HepG2 (cell line): Measurements from ENCODE around the gene AUTS2. TPM values are rescaled to one million over a fixed set of nuclear protein-coding genes. Genes with fewer than 3 reads are reported as not detected.

Experiments
- ATAC-seq: fragments of 200-7000 bp; cut with Tn5 transposase; 3 replicates; pipeline ENCODE4 v1.9.1; 2020; ENCODE audit warnings: mild to moderate bottlenecking, moderate library complexity
- BruUV-seq: library from RNA; stranded (reverse); fragments of 400-500 nt; replicated peaks from 2 replicates; lab custom pipeline; 2021; lab: Mats Ljungman, UMichigan
- CTCF ChIA-PET: fragments of 300-600 bp; formaldehyde crosslinking; extraction: SDS; loops from one replicate; lab custom pipeline; 2021; ENCODE audit warnings: low total read pairs, inconsistent platforms, low intra/inter-chr PET ratio; lab: Yijun Ruan, JAX
- POLR2A ChIA-PET: fragments of 350-600 bp; sonication (Branson Sonifier 250); formaldehyde crosslinking; loops from one replicate; lab custom pipeline; 2020; ENCODE audit warnings: antibody characterized with exemption, inconsistent platforms; lab: Yijun Ruan, JAX
- DNase-seq: peaks from one replicate; pipeline ENCODE4 v3.0.0-alpha.2; 2015; ENCODE audit warnings: low spot score
- FAIRE-seq: peaks from 3 replicates; lab custom pipeline; 2011; peaks lifted over from hg19 to GRCh38; lab: Jason Lieb, UNC
- H2AFZ ChIP-seq: one replicate; pipeline ENCODE4 v1.6.1; 2011; ENCODE audit warnings: low read length, inconsistent platforms
- H3K27ac ChIP-seq: fragments of 300-600 bp; 3 replicates; pipeline ENCODE4 v1.8.0; 2011; ENCODE audit warnings: mixed run types, mild to moderate bottlenecking, mixed read lengths, low read length, inconsistent platforms; ENCODE audit not compliant: insufficient read depth; ENCODE audit errors: extremely low read length
- H3K27me3 ChIP-seq, 2 experiments: fragments of 200-600 bp in 1 of 2; 2 replicates in 1 of 2; 3 replicates in 1 of 2; pipeline versions ENCODE4 v1.6.0 to v1.8.0; 2011; ENCODE audit warnings: low read length in 2 of 2, mild to moderate bottlenecking in 2 of 2, moderate library complexity in 2 of 2, inconsistent platforms in 1 of 2; ENCODE audit not compliant: insufficient read depth in 2 of 2, control insufficient read depth in 1 of 2
- H3K36me3 ChIP-seq, 2 experiments: fragments of 200-600 bp in 1 of 2; replicated peaks in 1 of 2; 2 replicates in 1 of 2; 3 replicates in 1 of 2; pipeline versions ENCODE4 v1.5.1 to v1.8.0; 2011; ENCODE audit warnings: low read length in 2 of 2, inconsistent platforms in 1 of 2; ENCODE audit not compliant: insufficient read depth in 2 of 2, control insufficient read depth in 1 of 2
- H3K4me1 ChIP-seq: 2 replicates; pipeline ENCODE4 v1.5.1; 2012; ENCODE audit warnings: low read length, inconsistent platforms; ENCODE audit not compliant: insufficient read depth
- H3K4me2 ChIP-seq: 2 replicates; pipeline ENCODE4 v1.6.0; 2011; ENCODE audit warnings: low read depth, low read length, inconsistent platforms
- H3K4me3 ChIP-seq, 3 experiments: fragments of 200-600 bp in 1 of 3; sonication (generic), shearing (Covaris generic) in 1 of 3; replicated peaks in 1 of 3; 2 replicates each; pipeline ENCODE4 v1.5.1; 2011 to 2016; ENCODE audit warnings: low read length in 3 of 3, inconsistent platforms in 2 of 3, low read depth in 2 of 3, mild to moderate bottlenecking in 2 of 3, control low read depth in 1 of 3, mixed read lengths in 1 of 3; ENCODE audit not compliant: insufficient read depth in 1 of 3
- H3K79me2 ChIP-seq: one replicate; pipeline ENCODE4 v1.6.1; 2011; ENCODE audit warnings: low read length, inconsistent platforms; ENCODE audit not compliant: insufficient read depth
- H3K9ac ChIP-seq: 2 replicates; pipeline ENCODE4 v1.6.0; 2011; ENCODE audit warnings: mild to moderate bottlenecking, low read depth, low read length, inconsistent platforms; ENCODE audit not compliant: insufficient read depth
- H3K9me3 ChIP-seq: 2 replicates; pipeline ENCODE4 v1.5.1; 2012; ENCODE audit warnings: mild to moderate bottlenecking, low read length
- H4K20me1 ChIP-seq: 2 replicates; pipeline ENCODE4 v1.6.0; 2011; ENCODE audit warnings: inconsistent platforms, mild to moderate bottlenecking, low read length, moderate library complexity; ENCODE audit not compliant: insufficient read depth
- EED ChIP-seq: sonication (generic); formaldehyde crosslinking; IDR thresholded peaks from 2 replicates; pipeline ENCODE4 v1.5.0; 2020; ENCODE audit warnings: mild to moderate bottlenecking, missing genetic modification reagents
- FOXM1 ChIP-seq: sonication (generic); formaldehyde crosslinking; IDR thresholded peaks from 2 replicates; pipeline ENCODE4 v1.5.0; 2020; ENCODE audit warnings: missing genetic modification reagents
- GABPB1 ChIP-seq: IDR thresholded peaks from 2 replicates; pipeline ENCODE4 v1.6.1; 2016; ENCODE audit warnings: mild to moderate bottlenecking, missing genetic modification reagents, moderate library complexity, missing compliant biosample characterization
- HHEX ChIP-seq: IDR thresholded peaks from 2 replicates; pipeline ENCODE4 v1.6.1; 2016; ENCODE audit warnings: control low read depth
- KDM6A ChIP-seq: IDR thresholded peaks from 2 replicates; pipeline ENCODE4 v1.6.1; 2016; ENCODE audit warnings: low read depth
- KLF16 ChIP-seq, 2 experiments: sonication (generic) in 1 of 2; formaldehyde crosslinking in 1 of 2; IDR thresholded peaks; 2 replicates each; pipeline versions ENCODE4 v1.6.1 to v1.8.0; 2016 to 2023; ENCODE audit warnings: missing genetic modification reagents in 2 of 2, missing compliant biosample characterization in 1 of 2
- MYNN ChIP-seq: sonication (generic); formaldehyde crosslinking; IDR thresholded peaks from 2 replicates; pipeline ENCODE4 v1.4.0; 2020; ENCODE audit warnings: mild to moderate bottlenecking, low read depth, missing genetic modification reagents
- POGZ ChIP-seq: sonication (generic); formaldehyde crosslinking; IDR thresholded peaks from 2 replicates; pipeline ENCODE4 v1.4.0; 2020; ENCODE audit warnings: mild to moderate bottlenecking, missing genetic modification reagents
- POLR2A ChIP-seq, 2 experiments: IDR thresholded peaks; 2 replicates each; pipeline ENCODE4 v1.6.1; 2011; ENCODE audit warnings: low read depth in 2 of 2, low read length in 2 of 2, mild to moderate bottlenecking in 1 of 2, moderate library complexity in 1 of 2; ENCODE audit not compliant: insufficient read depth in 1 of 2
- SALL2 ChIP-seq: sonication (generic); formaldehyde crosslinking; IDR thresholded peaks from 2 replicates; pipeline ENCODE4 v1.8.1; 2023; ENCODE audit warnings: mild to moderate bottlenecking, missing genetic modification reagents, inconsistent platforms
- SMARCC2 ChIP-seq: fragments of 450-650 bp; IDR thresholded peaks from 2 replicates; pipeline ENCODE4 v1.6.1; 2017; ENCODE audit warnings: antibody characterized with exemption, mild to moderate bottlenecking
- SP140L ChIP-seq: sonication (generic); formaldehyde crosslinking; IDR thresholded peaks from 2 replicates; pipeline ENCODE4 v1.4.0; 2020; ENCODE audit warnings: missing genetic modification reagents, borderline replicate concordance
- TOPORS ChIP-seq: sonication (generic); formaldehyde crosslinking; IDR thresholded peaks from 2 replicates; pipeline ENCODE4 v1.8.0; 2023; ENCODE audit warnings: mild to moderate bottlenecking, missing genetic modification reagents
- ZNF432 ChIP-seq: sonication (generic); formaldehyde crosslinking; IDR thresholded peaks from 2 replicates; pipeline ENCODE4 v1.5.0; 2020; ENCODE audit warnings: missing genetic modification reagents, mild to moderate bottlenecking, borderline replicate concordance
- ZNF570 ChIP-seq: sonication (generic); formaldehyde crosslinking; IDR thresholded peaks from 2 replicates; pipeline ENCODE4 v1.4.0; 2020; ENCODE audit warnings: mild to moderate bottlenecking, missing genetic modification reagents, borderline replicate concordance
- WGBS: methylation state at CpG from one replicate; pipeline ENCODE4 v1.1.6; 2017; ENCODE audit warnings: low lambda C conversion rate; 5-methylcytosine and 5-hydroxymethylcytosine counted together
- in situ Hi-C: cut with HindIII; loops from 2 replicates; pipeline ENCODE4 v1.10.0; 2017; ENCODE audit warnings: low pct_unique_long_range_greater_than_20kb; ENCODE audit not compliant: extremely low pct_ligation_motif_present
- intact Hi-C: fragments of 100-400 bp; cut with micrococcal nuclease; formaldehyde crosslinking; loops from one replicate; pipeline ENCODE4 v1.10.0; 2022; ENCODE audit not compliant: unreplicated experiment
- polyA plus RNA-seq, 8 experiments: library from polyadenylated mRNA; depleted of rRNA in 3 of 8; stranded (reverse) in 7 of 8; unstranded in 1 of 8; fragments of >200 nt; fragmentation: Illumina TruSeq in 4 of 8; extraction: Trizol in 4 of 8; gene quantifications; 2 replicates each; pipeline versions ENCODE4 v1.2.1 to v1.2.3, GENCODE V29; 2011 to 2016; ENCODE audit warnings: low read depth in 4 of 8, missing spikeins in 1 of 8, mixed read lengths in 1 of 8; ENCODE audit not compliant: insufficient read depth in 1 of 8
- total RNA-seq, 5 experiments: library from RNA; depleted of rRNA; stranded (reverse); fragments of >200 nt; fragmentation: Illumina TruSeq; extraction: Trizol; gene quantifications; 2 replicates each; pipeline ENCODE4 v1.2.3, GENCODE V29; 2016; ENCODE audit warnings: low read depth in 1 of 5
- TF ChIP-seq, protein P1 (sequence below): sonication (generic); formaldehyde crosslinking; IDR thresholded peaks from 2 replicates; pipeline ENCODE4 v1.5.0; 2020; ENCODE audit warnings: missing genetic modification reagents, mild to moderate bottlenecking, borderline replicate concordance
- TF ChIP-seq, protein P2 (sequence below): sonication (generic); formaldehyde crosslinking; IDR thresholded peaks from 2 replicates; pipeline ENCODE4 v1.4.0; 2020; ENCODE audit warnings: missing genetic modification reagents, mild to moderate bottlenecking, borderline replicate concordance

AUTS2 gene
- total and polyA plus RNA-seq, 2 of the 13 experiments (the other 11 are each of a cell fraction or from before 2014, with no cell fraction given), result 0.38 TPM; not detected in 1

DNA sequence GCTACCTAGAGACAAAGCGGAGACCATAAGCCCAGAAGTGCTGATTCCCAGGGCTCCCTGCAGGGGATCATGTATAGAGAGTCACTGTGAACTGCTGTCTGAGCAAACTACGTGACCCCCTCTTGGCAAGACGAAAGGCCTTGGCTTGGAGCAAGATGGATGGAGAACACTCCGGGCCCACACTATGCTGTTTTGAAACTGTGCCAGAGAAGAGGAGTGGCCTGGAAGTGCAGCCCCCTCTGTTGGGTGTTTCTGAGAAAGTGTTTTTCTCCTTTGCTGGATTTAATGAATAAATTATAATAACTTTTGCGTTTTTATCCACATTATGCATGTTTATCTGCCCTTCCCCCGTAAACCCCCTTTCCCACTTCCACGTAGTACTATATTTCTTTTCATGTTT is 894.4 kb downstream of the AUTS2 start:
- no peak for ATAC-seq
- DNase-seq, result no peak
- ChIA-PET POLR2A (no interaction called here), CTCF (no interaction called here)
- peaks cover 18% of the 10 kb centered on the region for H3K9me3 ChIP-seq
- H3K36me3 ChIP-seq, result no peaks in the 10 kb centered on the region
- H3K9ac ChIP-seq, result no peak overlapping the region
- no peaks in the 10 kb centered on the region for H3K79me2 ChIP-seq
- TF ChIP-seq EED (CRISPR knock-in tag), result no peak
- TF ChIP-seq ZNF570 (CRISPR knock-in tag), result no peak
- no peak for TF ChIP-seq SMARCC2
- TF ChIP-seq HHEX, result no peak
- TF ChIP-seq POLR2A (IDR thresholded peaks at IDR 0.05; ENCODE audit: insufficient read depth in 1 of 2, low read depth in 2 of 2, low read length in 2 of 2), result no peak
- no peak for TF ChIP-seq POGZ (CRISPR knock-in tag)
- TF ChIP-seq MYNN (CRISPR knock-in tag), result no peak
- no peak for TF ChIP-seq KDM6A (CRISPR knock-in tag)
- H3K27ac ChIP-seq, result no peak overlapping the region
- intact Hi-C loops (no loop called here), in situ Hi-C loops (no loop called here)
- FAIRE-seq, result no peak
- H3K4me2 ChIP-seq, result no peak overlapping the region
- H4K20me1 ChIP-seq, result no peaks in the 10 kb centered on the region
- H3K4me1 ChIP-seq, result no peaks in the 10 kb centered on the region
- WGBS, result 51% methylated on average over 7 of the region's 7 CpGs
- no TSS peak for BruUV-seq
- no peak overlapping the region for H3K4me3 ChIP-seq
- H3K27me3 ChIP-seq, result no peaks in the 10 kb centered on the region
- no peak overlapping the region for H2AFZ ChIP-seq

DNA sequence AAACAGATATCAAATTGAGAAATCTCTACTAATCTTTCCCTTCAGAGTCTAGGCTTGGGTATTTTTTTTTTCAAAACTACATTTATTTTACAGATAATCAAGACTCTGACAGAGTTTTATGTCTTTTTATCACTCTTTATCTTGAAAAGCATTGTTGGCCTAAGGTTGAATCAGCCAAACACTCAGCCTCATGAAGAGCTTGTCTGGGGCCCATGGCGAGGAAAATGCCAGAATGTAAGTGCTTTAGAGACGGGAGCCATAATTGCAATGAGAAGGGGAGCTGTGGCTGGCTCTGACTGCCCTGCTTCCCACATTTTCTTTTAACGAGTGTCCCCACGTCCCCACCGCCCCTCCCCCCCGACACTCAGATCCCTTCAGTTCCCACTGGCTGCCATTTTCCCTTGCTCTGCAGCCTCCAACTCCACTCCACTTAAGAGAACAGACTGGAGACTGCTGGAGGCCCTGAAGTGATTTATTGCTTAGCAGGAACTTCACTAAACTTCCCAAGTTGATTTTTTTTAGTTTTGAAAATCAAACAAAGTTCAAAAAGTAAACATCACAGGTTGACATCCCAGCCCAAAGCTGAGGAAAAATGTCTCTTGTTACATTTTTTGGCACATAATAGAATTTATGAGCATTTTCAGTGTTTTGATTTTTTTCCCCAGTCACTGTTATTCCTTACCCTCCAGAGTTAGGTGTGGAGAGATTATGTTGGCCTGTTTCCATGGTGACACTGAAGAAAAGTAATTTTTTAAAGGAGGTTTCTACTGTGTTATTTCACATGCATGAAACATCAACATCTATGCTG is 896.2 kb downstream of the AUTS2 start:
- DNase-seq (no peak), ATAC-seq (no peak), FAIRE-seq (no peak)
- no TSS peak for BruUV-seq
- H3K27me3 ChIP-seq, result no peaks in the 10 kb centered on the region
- ChIA-PET CTCF (no interaction called here), POLR2A (no interaction called here)
- in situ Hi-C loops (no loop called here), intact Hi-C loops (no loop called here)
- no peaks in the 10 kb centered on the region for H3K79me2 ChIP-seq
- H3K27ac ChIP-seq, result no peak overlapping the region
- H3K9me3 ChIP-seq, result peaks cover 18% of the 10 kb centered on the region
- 32% methylated on average over 6 of the region's 6 CpGs for WGBS
- no peak overlapping the region for H3K4me2 ChIP-seq
- no peaks in the 10 kb centered on the region for H4K20me1 ChIP-seq
- H3K4me3 ChIP-seq, result no peak overlapping the region
- H3K36me3 ChIP-seq, result no peaks in the 10 kb centered on the region
- H3K4me1 ChIP-seq, result no peaks in the 10 kb centered on the region
- no peak overlapping the region for H2AFZ ChIP-seq
- H3K9ac ChIP-seq, result no peak overlapping the region
- TF ChIP-seq FOXM1 (no peak), TOPORS (no peak), GABPB1 (CRISPR knock-in tag) (no peak), SP140L (CRISPR knock-in tag) (no peak), SALL2 (CRISPR knock-in tag) (no peak), ZNF432 (no peak), KLF16 (CRISPR knock-in tag; IDR thresholded peaks at IDR 0.05) (no peak)
- TF ChIP-seq, protein P1, sequence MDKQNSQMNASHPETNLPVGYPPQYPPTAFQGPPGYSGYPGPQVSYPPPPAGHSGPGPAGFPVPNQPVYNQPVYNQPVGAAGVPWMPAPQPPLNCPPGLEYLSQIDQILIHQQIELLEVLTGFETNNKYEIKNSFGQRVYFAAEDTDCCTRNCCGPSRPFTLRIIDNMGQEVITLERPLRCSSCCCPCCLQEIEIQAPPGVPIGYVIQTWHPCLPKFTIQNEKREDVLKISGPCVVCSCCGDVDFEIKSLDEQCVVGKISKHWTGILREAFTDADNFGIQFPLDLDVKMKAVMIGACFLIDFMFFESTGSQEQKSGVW (CRISPR knock-in tag), result no peak
- TF ChIP-seq, protein P2, sequence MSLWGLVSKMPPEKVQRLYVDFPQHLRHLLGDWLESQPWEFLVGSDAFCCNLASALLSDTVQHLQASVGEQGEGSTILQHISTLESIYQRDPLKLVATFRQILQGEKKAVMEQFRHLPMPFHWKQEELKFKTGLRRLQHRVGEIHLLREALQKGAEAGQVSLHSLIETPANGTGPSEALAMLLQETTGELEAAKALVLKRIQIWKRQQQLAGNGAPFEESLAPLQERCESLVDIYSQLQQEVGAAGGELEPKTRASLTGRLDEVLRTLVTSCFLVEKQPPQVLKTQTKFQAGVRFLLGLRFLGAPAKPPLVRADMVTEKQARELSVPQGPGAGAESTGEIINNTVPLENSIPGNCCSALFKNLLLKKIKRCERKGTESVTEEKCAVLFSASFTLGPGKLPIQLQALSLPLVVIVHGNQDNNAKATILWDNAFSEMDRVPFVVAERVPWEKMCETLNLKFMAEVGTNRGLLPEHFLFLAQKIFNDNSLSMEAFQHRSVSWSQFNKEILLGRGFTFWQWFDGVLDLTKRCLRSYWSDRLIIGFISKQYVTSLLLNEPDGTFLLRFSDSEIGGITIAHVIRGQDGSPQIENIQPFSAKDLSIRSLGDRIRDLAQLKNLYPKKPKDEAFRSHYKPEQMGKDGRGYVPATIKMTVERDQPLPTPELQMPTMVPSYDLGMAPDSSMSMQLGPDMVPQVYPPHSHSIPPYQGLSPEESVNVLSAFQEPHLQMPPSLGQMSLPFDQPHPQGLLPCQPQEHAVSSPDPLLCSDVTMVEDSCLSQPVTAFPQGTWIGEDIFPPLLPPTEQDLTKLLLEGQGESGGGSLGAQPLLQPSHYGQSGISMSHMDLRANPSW (CRISPR knock-in tag), result no peak
